WTC11 (cell line): ENCODE results near the gene ADCY2. TPM values are rescaled to one million over a fixed set of nuclear protein-coding genes. Genes with fewer than 3 reads are reported as not detected.
A peak's percentile ranks its signal among the peaks of the same experiment; 100 is the strongest.

ENCODE experiments used
- ATAC-seq: fragments of 200-7000 bp; cut with Tn5 transposase; 2 replicates; pipeline ENCODE4 v1.10.0; 2021; ENCODE audit warnings: mild to moderate bottlenecking, moderate library complexity
- CTCF ChIA-PET: fragments of 300-600 bp; sonication (Branson Sonifier 250); formaldehyde crosslinking; loops from one replicate; lab custom pipeline; 2021; ENCODE audit warnings: antibody characterized with exemption; lab: Charles Lee
- POLR2A ChIA-PET: fragments of 350-600 bp; sonication (Branson Sonifier 250); formaldehyde crosslinking; loops from one replicate; lab custom pipeline; 2021; ENCODE audit warnings: antibody characterized with exemption; lab: Charles Lee
- DNase-seq: peaks from one replicate; pipeline ENCODE4 v3.0.0; 2021; ENCODE audit warnings: low spot score
- H3K27ac Mint-ChIP-seq: 2 replicates; pipeline ENCODE4 v1.8.0; 2021; ENCODE audit warnings: mixed read lengths
- H3K27me3 Mint-ChIP-seq: 2 replicates; pipeline ENCODE4 v1.8.0; 2021; ENCODE audit warnings: low read depth, mild to moderate bottlenecking, moderate library complexity, mixed read lengths
- H3K36me3 Mint-ChIP-seq: 2 replicates; pipeline ENCODE4 v1.8.0; 2021; ENCODE audit warnings: mixed read lengths
- H3K4me1 Mint-ChIP-seq: 2 replicates; pipeline ENCODE4 v1.8.0; 2022; ENCODE audit warnings: mixed read lengths
- H3K4me3 Mint-ChIP-seq: 2 replicates; pipeline ENCODE4 v1.8.0; 2021; ENCODE audit warnings: mild to moderate bottlenecking, moderate library complexity, mixed read lengths
- H3K9me3 Mint-ChIP-seq: 2 replicates; pipeline ENCODE4 v1.8.0; 2021; ENCODE audit warnings: mixed read lengths
- CBFB ChIP-seq: sonication (generic); formaldehyde crosslinking; IDR thresholded peaks from 2 replicates; pipeline ENCODE4 v1.8.1; 2022; ENCODE audit warnings: mild to moderate bottlenecking, low read depth, missing genetic modification reagents
- FOXK1 ChIP-seq: sonication (generic); formaldehyde crosslinking; IDR thresholded peaks from 2 replicates; pipeline ENCODE4 v1.8.0; 2022; ENCODE audit warnings: mild to moderate bottlenecking, moderate library complexity, missing genetic modification reagents
- JAZF1 ChIP-seq: fragments of 250-450 bp; sonication (Bioruptor Pico); IDR thresholded peaks from 2 replicates; pipeline ENCODE4 v1.9.0; 2021; ENCODE audit warnings: moderate library complexity, mild to moderate bottlenecking, inconsistent platforms
- NFYB ChIP-seq: sonication (generic); formaldehyde crosslinking; conservative IDR thresholded peaks from 2 replicates; pipeline ENCODE4 v1.8.0; 2022; ENCODE audit warnings: low read depth, missing genetic modification reagents
- RELA ChIP-seq: sonication (generic); formaldehyde crosslinking; IDR thresholded peaks from 2 replicates; pipeline ENCODE4 v1.8.1; 2022; ENCODE audit warnings: missing genetic modification reagents, mild to moderate bottlenecking, borderline replicate concordance
- TEAD1 ChIP-seq: sonication (generic); formaldehyde crosslinking; IDR thresholded peaks from 2 replicates; pipeline ENCODE4 v1.8.0; 2022; ENCODE audit warnings: mild to moderate bottlenecking, missing genetic modification reagents
- ZNF263 ChIP-seq: sonication (generic); formaldehyde crosslinking; IDR thresholded peaks from 2 replicates; pipeline ENCODE4 v1.8.1; 2022; ENCODE audit warnings: low read depth, mild to moderate bottlenecking, moderate library complexity, missing genetic modification reagents
- ZNF671 ChIP-seq: fragments of 250-450 bp; sonication (Bioruptor Pico); IDR thresholded peaks from 2 replicates; pipeline ENCODE4 v1.8.0; 2021; ENCODE audit warnings: mild to moderate bottlenecking
- total RNA-seq: library from RNA; stranded (reverse); gene quantifications from 3 replicates; pipeline ENCODE4 v1.2.3, GENCODE V29; 2021
- TF ChIP-seq, protein P1 (sequence below): sonication (generic); formaldehyde crosslinking; IDR thresholded peaks from 2 replicates; pipeline ENCODE4 v1.8.0; 2022; ENCODE audit warnings: mild to moderate bottlenecking, missing genetic modification reagents
- TF ChIP-seq, protein P2 (sequence below): sonication (generic); formaldehyde crosslinking; IDR thresholded peaks from 2 replicates; pipeline ENCODE4 v1.8.1; 2023; ENCODE audit warnings: mild to moderate bottlenecking, missing genetic modification reagents, moderate library complexity
- TF ChIP-seq, protein P3 (sequence below): fragments of 250-450 bp; sonication (Bioruptor Pico); conservative IDR thresholded peaks from 2 replicates; pipeline ENCODE4 v1.9.0; 2021; ENCODE audit warnings: mild to moderate bottlenecking
- TF ChIP-seq, protein P4 (sequence below): sonication (generic); formaldehyde crosslinking; IDR thresholded peaks from 2 replicates; pipeline ENCODE4 v1.8.0; 2023; ENCODE audit warnings: missing genetic modification reagents, mild to moderate bottlenecking, borderline replicate concordance
- TF ChIP-seq, protein P5 (sequence below): sonication (generic); formaldehyde crosslinking; conservative IDR thresholded peaks from 2 replicates; pipeline ENCODE4 v1.8.1; 2023; ENCODE audit warnings: mild to moderate bottlenecking, low read depth, missing genetic modification reagents, moderate library complexity
- TF ChIP-seq, protein P6 (sequence below): sonication (generic); formaldehyde crosslinking; IDR thresholded peaks from 2 replicates; pipeline ENCODE4 v1.8.1; 2022; ENCODE audit warnings: mild to moderate bottlenecking, moderate library complexity, missing genetic modification reagents
- TF ChIP-seq, protein P7 (sequence below): sonication (generic); formaldehyde crosslinking; IDR thresholded peaks from 2 replicates; pipeline ENCODE4 v1.8.1; 2023; ENCODE audit warnings: mild to moderate bottlenecking, missing genetic modification reagents

ADCY2 gene
- total RNA-seq, 1 experiment from 2014 or later = 142 TPM

DNA sequence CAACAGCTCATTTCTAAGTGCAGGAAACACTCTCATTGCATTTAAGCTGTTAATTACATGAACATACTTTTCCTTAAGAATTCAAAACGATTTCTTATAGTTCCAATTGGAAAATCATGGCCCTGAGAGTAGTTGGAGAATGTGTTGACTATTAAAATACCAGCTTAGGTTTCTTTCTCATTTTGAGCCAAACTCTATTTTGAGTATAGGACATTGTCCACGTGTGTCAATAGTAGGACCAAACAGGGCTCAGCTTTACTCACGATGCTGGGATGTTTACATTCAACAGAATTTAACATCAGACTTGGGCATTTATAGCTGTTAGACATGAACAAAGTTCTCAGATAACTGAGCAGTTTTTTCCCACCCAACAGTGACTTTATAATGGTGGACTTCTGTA lies 39.6 kb downstream of the ADCY2 start (continued):
- TF ChIP-seq, protein P1, sequence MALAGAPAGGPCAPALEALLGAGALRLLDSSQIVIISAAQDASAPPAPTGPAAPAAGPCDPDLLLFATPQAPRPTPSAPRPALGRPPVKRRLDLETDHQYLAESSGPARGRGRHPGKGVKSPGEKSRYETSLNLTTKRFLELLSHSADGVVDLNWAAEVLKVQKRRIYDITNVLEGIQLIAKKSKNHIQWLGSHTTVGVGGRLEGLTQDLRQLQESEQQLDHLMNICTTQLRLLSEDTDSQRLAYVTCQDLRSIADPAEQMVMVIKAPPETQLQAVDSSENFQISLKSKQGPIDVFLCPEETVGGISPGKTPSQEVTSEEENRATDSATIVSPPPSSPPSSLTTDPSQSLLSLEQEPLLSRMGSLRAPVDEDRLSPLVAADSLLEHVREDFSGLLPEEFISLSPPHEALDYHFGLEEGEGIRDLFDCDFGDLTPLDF = no peak

DNA sequence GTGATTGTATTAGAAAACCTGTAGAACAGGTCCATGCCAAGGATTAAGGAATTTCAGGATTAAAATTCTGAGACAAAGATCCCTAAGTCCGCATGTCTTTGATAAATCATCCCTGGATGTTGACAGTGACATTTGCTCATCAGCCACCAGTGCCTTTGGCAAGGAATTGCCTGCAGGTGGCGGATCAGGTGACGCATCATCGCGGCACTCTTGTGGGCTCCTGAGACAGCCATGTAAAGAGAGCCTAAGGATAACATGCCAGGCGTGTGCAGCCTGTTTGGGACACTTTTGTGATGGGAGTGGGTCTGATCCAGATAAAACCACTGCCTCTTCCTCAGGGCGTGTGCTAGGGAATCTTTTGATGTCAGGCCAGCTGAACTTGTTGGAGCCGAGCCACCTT lies 40.6 kb downstream of the ADCY2 start:
- H3K4me3 Mint-ChIP-seq = no peak overlapping the region
- H3K27me3 Mint-ChIP-seq = no peaks in the 10 kb centered on the region
- ChIA-PET CTCF (no interaction called here), POLR2A (no interaction called here)
- DNase-seq = no peak
- TF ChIP-seq TEAD1 (CRISPR knock-in tag) (no peak), ZNF671 (CRISPR knock-in tag) (no peak), CBFB (CRISPR knock-in tag) (no peak)
- TF ChIP-seq, protein P2, sequence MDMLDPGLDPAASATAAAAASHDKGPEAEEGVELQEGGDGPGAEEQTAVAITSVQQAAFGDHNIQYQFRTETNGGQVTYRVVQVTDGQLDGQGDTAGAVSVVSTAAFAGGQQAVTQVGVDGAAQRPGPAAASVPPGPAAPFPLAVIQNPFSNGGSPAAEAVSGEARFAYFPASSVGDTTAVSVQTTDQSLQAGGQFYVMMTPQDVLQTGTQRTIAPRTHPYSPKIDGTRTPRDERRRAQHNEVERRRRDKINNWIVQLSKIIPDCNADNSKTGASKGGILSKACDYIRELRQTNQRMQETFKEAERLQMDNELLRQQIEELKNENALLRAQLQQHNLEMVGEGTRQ = 0 out of 2 replicates have a peak, but pooled peaks have one; percentile 31
- peak overlapping the region; percentile 19; the same call in 1 of the 2 replicates for H3K27ac Mint-ChIP-seq
- no peak; the same call in 1 of the 2 replicates for ATAC-seq
- peaks cover 58% of the 10 kb centered on the region for H3K36me3 Mint-ChIP-seq
- H3K4me1 Mint-ChIP-seq = peaks cover 42% of the 10 kb centered on the region
- H3K9me3 Mint-ChIP-seq = peaks cover 9% of the 10 kb centered on the region

DNA sequence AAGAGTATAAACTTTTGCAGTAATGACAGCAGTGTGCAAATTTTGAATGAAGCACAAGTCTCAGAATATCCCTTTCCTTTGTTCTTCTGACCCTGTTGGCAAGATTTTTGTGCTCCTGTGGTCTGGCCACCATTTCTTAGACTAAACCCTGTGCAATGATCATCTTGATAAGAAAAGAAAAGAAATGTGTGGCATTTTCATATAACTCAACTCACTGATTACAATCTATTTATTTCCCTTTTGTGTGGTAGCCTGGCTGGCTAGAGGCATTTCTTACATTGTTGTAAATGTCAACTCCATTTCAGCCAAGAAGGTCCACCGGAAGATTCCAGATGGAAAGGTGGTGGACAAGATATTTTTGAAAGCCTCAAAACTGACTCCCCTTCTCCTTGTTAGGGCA lies 41.9 kb downstream of the ADCY2 start:
- ChIA-PET POLR2A (no interaction called here), CTCF (no interaction called here)
- Mint-ChIP-seq H3K36me3 (peaks cover 69% of the 10 kb centered on the region), H3K4me1 (peaks cover 40% of the 10 kb centered on the region), H3K27me3 (no peaks in the 10 kb centered on the region), H3K4me3 (no peak overlapping the region), H3K27ac (0 out of 2 replicates have a peak overlapping the region, but pooled peaks have one; percentile 4), H3K9me3 (peaks cover 9% of the 10 kb centered on the region)
- ATAC-seq (no peak), DNase-seq (no peak)
- TF ChIP-seq JAZF1 (no peak), RELA (CRISPR knock-in tag) (no peak)
- TF ChIP-seq, protein P3, sequence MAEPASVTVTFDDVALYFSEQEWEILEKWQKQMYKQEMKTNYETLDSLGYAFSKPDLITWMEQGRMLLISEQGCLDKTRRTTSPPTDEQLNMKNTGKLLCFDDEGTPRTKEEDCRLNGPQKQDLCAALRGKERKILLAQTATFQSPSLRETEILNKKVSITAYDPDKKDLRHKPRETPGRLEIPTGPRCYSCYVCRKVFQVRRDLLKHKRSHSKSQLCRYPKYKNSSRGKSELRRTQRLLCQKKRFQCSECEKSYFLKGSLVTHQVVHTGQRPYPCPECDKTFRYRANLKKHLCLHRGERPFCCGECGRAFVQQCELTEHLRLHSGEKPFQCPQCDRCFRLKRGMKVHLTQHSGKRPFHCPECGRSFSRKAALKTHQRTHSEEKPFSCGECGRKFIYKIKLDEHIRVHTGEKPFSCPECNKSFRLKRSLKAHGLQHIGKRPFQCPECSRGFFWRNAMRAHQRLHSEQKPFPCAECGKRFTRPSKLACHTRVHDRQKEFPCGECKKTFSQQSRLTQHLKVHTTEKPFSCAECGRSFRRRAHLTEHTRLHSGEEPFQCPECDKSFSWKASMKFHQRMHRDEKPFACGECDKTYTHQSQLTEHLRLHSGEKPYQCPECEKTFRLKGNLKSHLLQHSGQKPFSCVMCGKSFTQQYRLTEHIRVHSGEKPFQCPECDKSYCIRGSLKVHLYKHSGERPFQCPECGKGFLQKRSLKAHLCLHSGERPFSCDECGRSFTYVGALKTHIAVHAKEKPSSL (CRISPR knock-in tag) = no peak
- TF ChIP-seq, protein P4, sequence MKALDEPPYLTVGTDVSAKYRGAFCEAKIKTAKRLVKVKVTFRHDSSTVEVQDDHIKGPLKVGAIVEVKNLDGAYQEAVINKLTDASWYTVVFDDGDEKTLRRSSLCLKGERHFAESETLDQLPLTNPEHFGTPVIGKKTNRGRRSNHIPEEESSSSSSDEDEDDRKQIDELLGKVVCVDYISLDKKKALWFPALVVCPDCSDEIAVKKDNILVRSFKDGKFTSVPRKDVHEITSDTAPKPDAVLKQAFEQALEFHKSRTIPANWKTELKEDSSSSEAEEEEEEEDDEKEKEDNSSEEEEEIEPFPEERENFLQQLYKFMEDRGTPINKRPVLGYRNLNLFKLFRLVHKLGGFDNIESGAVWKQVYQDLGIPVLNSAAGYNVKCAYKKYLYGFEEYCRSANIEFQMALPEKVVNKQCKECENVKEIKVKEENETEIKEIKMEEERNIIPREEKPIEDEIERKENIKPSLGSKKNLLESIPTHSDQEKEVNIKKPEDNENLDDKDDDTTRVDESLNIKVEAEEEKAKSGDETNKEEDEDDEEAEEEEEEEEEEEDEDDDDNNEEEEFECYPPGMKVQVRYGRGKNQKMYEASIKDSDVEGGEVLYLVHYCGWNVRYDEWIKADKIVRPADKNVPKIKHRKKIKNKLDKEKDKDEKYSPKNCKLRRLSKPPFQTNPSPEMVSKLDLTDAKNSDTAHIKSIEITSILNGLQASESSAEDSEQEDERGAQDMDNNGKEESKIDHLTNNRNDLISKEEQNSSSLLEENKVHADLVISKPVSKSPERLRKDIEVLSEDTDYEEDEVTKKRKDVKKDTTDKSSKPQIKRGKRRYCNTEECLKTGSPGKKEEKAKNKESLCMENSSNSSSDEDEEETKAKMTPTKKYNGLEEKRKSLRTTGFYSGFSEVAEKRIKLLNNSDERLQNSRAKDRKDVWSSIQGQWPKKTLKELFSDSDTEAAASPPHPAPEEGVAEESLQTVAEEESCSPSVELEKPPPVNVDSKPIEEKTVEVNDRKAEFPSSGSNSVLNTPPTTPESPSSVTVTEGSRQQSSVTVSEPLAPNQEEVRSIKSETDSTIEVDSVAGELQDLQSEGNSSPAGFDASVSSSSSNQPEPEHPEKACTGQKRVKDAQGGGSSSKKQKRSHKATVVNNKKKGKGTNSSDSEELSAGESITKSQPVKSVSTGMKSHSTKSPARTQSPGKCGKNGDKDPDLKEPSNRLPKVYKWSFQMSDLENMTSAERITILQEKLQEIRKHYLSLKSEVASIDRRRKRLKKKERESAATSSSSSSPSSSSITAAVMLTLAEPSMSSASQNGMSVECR (CRISPR knock-in tag) = no peak

DNA sequence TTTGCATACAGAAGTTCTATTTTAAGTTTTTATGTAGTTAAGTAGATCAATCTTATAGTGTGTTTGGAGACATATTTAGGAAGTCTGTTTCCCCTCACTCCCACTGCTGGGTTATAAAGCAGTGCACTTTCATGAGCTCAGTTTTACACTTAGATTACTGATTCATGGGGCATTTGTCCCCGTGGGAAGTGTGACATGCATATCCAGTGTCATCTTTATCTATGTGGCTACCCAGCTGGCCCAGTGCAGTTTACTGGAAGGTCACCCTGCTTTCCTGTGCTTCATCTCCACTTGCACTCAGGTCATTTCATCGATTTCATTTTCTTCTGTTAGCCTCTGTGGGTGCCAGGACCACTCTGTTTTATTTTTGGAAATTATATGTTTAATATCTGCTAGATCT lies 49.1 kb downstream of the ADCY2 start:
- POLR2A ChIA-PET = no interaction called here
- peaks cover 4% of the 10 kb centered on the region for H3K9me3 Mint-ChIP-seq
- ATAC-seq (no peak), DNase-seq (no peak)
- CTCF ChIA-PET = interaction anchor here (0.9 to 2.2 kb wide), 3 partner anchors 51 to 301 kb away, joined by 3 to 10 read pairs (median 4); no protein-coding TSS in a partner anchor
- peak overlapping the region; percentile 46 for H3K27ac Mint-ChIP-seq
- peaks cover 36% of the 10 kb centered on the region for H3K4me1 Mint-ChIP-seq
- H3K36me3 Mint-ChIP-seq = peaks cover 46% of the 10 kb centered on the region
- H3K4me3 Mint-ChIP-seq = no peak overlapping the region
- no peaks in the 10 kb centered on the region for H3K27me3 Mint-ChIP-seq
- TF ChIP-seq, protein P5, sequence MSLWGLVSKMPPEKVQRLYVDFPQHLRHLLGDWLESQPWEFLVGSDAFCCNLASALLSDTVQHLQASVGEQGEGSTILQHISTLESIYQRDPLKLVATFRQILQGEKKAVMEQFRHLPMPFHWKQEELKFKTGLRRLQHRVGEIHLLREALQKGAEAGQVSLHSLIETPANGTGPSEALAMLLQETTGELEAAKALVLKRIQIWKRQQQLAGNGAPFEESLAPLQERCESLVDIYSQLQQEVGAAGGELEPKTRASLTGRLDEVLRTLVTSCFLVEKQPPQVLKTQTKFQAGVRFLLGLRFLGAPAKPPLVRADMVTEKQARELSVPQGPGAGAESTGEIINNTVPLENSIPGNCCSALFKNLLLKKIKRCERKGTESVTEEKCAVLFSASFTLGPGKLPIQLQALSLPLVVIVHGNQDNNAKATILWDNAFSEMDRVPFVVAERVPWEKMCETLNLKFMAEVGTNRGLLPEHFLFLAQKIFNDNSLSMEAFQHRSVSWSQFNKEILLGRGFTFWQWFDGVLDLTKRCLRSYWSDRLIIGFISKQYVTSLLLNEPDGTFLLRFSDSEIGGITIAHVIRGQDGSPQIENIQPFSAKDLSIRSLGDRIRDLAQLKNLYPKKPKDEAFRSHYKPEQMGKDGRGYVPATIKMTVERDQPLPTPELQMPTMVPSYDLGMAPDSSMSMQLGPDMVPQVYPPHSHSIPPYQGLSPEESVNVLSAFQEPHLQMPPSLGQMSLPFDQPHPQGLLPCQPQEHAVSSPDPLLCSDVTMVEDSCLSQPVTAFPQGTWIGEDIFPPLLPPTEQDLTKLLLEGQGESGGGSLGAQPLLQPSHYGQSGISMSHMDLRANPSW (CRISPR knock-in tag) = no peak
- TF ChIP-seq TEAD1 (CRISPR knock-in tag) (no peak), NFYB (CRISPR knock-in tag) (no peak), ZNF263 (CRISPR knock-in tag) (no peak), ZNF671 (CRISPR knock-in tag) (no peak), FOXK1 (CRISPR knock-in tag) (no peak)
- TF ChIP-seq, protein P6, sequence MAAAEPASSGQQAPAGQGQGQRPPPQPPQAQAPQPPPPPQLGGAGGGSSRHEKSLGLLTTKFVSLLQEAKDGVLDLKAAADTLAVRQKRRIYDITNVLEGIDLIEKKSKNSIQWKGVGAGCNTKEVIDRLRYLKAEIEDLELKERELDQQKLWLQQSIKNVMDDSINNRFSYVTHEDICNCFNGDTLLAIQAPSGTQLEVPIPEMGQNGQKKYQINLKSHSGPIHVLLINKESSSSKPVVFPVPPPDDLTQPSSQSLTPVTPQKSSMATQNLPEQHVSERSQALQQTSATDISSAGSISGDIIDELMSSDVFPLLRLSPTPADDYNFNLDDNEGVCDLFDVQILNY (CRISPR knock-in tag) = no peak
- TF ChIP-seq, protein P7, sequence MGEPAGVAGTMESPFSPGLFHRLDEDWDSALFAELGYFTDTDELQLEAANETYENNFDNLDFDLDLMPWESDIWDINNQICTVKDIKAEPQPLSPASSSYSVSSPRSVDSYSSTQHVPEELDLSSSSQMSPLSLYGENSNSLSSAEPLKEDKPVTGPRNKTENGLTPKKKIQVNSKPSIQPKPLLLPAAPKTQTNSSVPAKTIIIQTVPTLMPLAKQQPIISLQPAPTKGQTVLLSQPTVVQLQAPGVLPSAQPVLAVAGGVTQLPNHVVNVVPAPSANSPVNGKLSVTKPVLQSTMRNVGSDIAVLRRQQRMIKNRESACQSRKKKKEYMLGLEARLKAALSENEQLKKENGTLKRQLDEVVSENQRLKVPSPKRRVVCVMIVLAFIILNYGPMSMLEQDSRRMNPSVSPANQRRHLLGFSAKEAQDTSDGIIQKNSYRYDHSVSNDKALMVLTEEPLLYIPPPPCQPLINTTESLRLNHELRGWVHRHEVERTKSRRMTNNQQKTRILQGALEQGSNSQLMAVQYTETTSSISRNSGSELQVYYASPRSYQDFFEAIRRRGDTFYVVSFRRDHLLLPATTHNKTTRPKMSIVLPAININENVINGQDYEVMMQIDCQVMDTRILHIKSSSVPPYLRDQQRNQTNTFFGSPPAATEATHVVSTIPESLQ = no peak
